Activated CD8-positive, alpha-beta memory T cell treated with anti-CD3 and anti-CD28 coated beads, Interleukin-2, amount 50 U/mL, for 1 hour (primary cell): ENCODE results near the gene NAV3.
"Not testable (repeated sequence)": the region's sequence is repeated elsewhere in the genome, so short reads cannot be mapped to it uniquely, and the experiment has no call there.

Experiments
- DNase-seq: peaks from one replicate; pipeline ENCODE4 v3.0.0-alpha.2; 2020; ENCODE audit errors: extremely low read depth

The NAV3 gene

GRCh38 chr12:78050790-78051189 is 220.1 kb downstream of the NAV3 start:
- DNase-seq: no peak

- DNase-seq: no peak
Measured at GRCh38 chr12:78055545-78055944, 224.9 kb downstream of the NAV3 start.

GRCh38 chr12:78057075-78057474 is 226.4 kb downstream of the NAV3 start:
- DNase-seq: no peak

DNA sequence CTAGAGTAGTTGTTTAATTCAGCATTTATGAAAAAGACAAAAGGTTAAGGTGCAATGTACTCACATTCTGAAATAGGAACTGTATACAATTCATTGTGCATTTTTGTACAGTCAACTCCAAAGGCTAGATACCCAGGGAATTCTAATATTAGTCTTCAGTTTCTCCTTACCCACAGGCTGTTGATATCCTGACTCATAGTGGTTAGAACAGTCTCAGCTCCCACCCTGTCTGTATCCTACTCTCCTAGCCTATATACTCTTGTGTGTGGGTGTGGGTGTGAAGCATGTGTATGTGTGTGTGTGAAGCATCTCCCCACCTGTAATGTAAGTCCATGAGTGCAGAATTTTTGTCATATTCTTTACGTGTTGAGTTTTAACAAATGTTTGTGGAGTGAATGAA is 229.5 kb downstream of the NAV3 start:
- DNase-seq: no peak

DNA sequence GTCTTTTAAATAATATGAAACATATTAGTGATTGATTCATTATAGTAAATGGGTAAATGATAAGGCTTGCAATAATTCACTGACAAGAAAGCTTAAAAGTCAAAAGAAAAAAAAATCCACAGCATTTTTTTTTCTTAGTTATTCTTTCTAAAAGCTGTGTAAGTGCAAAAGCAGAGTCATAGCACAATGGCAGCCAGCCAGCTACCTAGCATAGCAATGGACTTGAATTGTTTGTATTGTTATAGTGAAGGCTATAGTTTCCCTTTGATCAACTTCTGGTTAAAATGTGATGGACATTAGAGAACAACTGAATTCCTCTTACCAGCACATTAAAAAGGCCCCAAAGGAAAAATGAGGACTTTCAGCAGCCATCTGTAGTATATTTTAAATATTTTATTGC is 232.1 kb downstream of the NAV3 start:
- DNase-seq: no peak

DNA sequence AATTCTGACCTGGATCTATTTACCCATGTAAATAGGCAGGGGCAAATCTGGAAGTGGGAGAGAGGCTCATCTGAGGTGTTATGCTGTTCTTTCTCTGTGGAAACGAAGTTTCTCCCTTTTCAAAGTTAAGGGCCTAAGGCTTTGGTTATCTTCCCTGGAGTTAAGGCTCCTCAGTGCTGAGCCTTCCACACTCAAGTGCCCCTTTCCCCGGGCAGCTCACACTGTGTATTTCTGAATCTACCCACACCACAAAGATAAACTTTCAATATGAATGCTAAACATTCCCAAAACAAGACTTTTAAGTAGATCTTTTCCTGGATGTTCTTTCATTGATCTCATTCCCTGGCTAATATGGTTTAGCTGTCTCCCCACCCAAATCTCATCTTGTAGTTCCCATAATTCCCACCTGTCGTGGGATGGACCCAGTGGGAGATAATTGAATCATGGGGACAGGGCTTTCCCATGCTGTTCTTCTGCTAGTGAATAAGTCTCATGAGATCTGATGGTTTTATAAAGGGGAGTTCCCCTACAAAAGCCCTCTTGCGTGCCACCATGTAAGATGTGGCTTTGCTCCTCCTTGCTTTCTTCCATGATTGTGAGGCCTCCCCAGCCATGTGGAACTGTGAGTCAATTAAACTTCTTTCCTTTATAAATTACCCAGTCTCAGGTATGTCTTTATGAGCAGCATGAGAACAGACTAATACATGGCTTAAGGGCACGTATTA is 251.1 kb downstream of the NAV3 start:
- DNase-seq: no peak

GRCh38 chr12:78085542-78086182 is 255.0 kb downstream of the NAV3 start:
- no peak for DNase-seq

GRCh38 chr12:78086553-78087362 is 256.1 kb downstream of the NAV3 start:
- no peak for DNase-seq

DNA sequence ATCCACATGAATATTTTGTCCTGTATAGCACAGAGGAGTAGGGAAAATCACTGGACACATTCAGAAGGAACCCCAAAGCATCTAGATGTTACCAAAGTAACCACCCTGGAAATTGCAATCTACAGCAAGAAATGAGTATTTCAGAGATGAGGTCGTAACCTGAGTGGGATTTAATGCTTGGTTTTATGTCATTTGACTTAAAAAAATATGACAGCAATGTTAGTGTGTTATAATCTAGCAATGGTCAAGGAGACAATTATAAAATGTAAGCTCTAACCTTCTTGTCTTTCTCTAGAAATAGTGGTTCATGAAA is 256.6 kb downstream of the NAV3 start:
- no peak for DNase-seq

DNA sequence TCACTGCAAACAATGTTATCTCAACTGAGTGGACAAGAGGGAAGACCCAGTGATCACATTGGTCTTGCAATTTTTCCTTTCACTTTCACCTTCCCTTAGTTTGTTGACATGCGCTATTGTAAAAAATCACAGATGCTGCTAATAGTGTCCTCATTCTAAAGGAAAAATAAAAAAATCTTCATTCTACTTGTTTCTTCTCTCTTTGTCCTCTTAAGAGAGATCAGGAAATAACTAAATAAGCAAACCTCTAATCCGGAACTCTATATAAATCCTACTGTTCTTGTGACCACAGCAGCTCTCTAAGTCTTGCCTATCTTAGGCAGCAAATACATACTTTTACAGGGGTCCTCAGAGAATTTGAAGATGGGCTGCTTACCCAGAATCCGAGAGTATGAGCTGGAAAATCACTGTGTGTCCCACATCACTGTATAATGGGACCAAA is 257.7 kb downstream of the NAV3 start:
- DNase-seq: no peak

DNA sequence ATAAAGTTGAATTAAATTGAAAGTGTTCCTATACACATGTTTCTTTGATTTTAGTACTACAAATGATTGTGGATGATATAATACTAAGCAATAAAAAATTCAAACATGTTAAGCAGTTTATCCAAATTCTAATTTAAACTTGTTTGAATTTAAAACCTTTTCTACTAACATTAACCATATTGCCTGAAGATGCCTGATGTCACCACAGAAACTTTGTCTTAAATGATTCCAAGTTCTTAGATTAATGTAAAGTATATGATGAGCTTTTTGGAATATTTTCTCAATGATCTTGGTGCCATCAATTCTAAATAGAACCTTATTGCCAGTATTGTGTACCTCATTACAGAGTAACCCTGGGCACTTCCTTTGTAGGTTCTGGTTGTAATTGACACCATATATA is 259.6 kb downstream of the NAV3 start:
- DNase-seq: no peak

DNA sequence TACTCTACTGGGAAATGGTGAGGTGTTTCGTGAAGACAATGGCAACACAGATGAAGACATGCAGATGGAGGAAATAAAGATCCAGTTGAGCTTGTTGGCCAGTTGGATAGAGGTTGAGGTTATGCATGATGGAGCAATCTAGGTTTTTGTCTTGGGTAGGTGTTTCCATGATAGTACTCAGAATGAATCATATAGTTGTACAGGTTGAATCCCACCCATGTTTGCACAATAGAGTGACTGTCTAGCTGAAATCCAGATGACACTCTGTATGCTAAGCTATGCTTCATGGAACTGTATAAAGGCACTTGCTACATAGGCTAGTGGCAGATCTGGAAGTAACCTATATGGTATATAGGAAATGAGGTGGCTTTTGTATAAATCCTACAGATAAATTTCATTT is 264.9 kb downstream of the NAV3 start:
- DNase-seq: no peak

- no peak for DNase-seq
Measured at GRCh38 chr12:78096909-78097597, 266.4 kb downstream of the NAV3 start.

GRCh38 chr12:78099806-78100205 is 269.1 kb downstream of the NAV3 start:
- DNase-seq: no peak

GRCh38 chr12:78101113-78101876 is 270.6 kb downstream of the NAV3 start:
- DNase-seq: no peak

DNA sequence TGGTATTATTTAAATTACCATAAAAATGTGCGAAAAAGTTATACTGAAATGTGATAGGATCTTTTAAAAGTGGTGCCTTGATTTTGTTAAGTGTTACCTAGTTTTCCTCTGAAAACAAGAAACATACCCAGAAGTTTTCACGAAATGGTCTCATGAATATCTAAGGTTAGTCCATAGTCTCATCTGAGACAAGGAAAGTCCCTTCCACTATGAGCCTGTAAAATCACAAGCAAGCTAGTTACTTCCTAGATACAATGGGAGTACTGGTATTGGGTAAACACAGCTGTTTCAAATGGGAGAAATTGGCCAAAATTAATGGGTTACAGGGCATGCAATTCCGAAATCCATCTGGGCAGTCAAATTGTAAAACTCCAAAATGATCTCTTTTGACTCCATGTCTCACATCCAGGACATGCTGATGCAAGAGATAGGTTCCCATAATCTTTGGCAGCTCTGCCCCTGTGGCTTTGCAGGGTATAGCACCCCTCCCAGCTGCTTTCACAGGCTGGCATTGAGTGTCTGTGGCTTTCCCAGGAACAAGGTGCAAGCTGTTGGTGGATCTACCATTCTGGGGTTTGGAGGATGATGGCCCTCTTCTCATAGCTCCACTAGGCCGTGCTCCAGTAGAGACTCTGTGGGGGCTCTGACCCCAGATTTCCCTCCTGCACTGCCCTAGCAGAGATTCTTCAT is 271.4 kb downstream of the NAV3 start:
- no peak for DNase-seq

GRCh38 chr12:78102801-78103200 is 272.1 kb downstream of the NAV3 start:
- DNase-seq: not testable (repeated sequence)

DNA sequence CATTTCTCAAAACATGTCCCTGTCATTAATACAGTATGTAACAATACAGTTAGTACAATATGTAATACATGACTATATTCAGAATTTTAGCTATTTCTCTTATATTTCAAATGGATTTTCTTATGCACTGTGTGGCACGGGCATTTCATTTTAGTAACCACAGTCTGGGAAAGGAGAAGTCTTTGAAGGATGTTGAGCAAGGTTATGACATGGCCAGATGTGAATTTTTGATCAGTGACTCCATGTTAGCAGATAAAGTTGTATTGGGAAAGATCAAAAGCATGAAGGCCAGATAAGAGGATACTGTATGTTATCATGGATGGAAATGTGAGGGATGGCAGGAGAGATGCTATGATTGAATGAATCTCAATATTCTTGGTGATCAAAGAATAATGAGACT is 285.2 kb downstream of the NAV3 start:
- DNase-seq: no peak

- no peak for DNase-seq
Measured at GRCh38 chr12:78118036-78118435, 287.3 kb downstream of the NAV3 start.

DNA sequence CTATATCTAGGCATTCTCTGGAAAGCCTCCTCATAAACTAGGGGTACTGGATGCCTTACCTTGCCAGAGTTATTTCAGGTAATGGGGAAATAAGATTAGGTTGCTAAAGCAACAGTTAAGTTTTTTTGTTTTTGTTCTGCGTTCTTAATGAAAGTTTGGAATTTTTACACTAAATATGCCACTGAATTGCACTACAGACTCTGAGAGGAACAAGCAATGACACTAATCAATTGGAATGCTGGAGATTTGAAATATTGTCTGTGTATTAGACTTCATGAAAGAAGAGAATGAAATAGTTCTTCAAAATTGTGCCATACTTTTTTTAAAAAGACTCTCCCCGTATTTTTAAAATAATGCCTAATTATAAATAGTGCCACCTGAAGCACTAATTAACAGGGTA is 287.8 kb downstream of the NAV3 start:
- no peak for DNase-seq

GRCh38 chr12:78119351-78119918 is 288.7 kb downstream of the NAV3 start:
- no peak for DNase-seq
